ENCODE results near the gene MAFB. TPM values are rescaled to one million over a fixed set of nuclear protein-coding genes. Genes with fewer than 3 reads are reported as not detected.

MAFB gene
- total RNA-seq, 1 experiment from 2014 or later: 0.85 TPM

- H2BK120ac ChIP-seq (ENCODE audit: low read depth, low read length, poor library complexity, severe bottlenecking): no peak overlapping the region
- Mint-ChIP-seq H3K27ac (no peak overlapping the region), H3K4me1 (peaks cover 7 to 10% of the 10 kb centered on the region in 2 experiments), H3K27me3 (ENCODE audit: low read depth) (peaks cover 4% of the 10 kb centered on the region), H3K4me3 (no peak overlapping the region), H3K9me3 (no peaks in the 10 kb centered on the region), H3K36me3 (ENCODE audit: insufficient read depth in 1 of 3, low read depth in 3 of 3) (no peaks in the 10 kb centered on the region; a peak in 1 of 7 replicates)
- no peaks in the 10 kb centered on the region for H4K20me1 ChIP-seq (ENCODE audit: control insufficient read depth, insufficient read depth, insufficient read length)
- no peak overlapping the region for H2BK20ac ChIP-seq (ENCODE audit: low read depth, low read length, poor library complexity, severe bottlenecking)
- no peak overlapping the region for H3K14ac ChIP-seq (ENCODE audit: insufficient read depth, low read length)
- DNase-seq: no peak
- no peaks in the 10 kb centered on the region for H3K27me3 ChIP-seq (ENCODE audit: insufficient read depth, low read length)
- no peak overlapping the region for H2BK12ac ChIP-seq (ENCODE audit: insufficient read length, low read depth, low read length)
- no peak overlapping the region for H4K8ac ChIP-seq (replicated peaks; ENCODE audit: insufficient read length, low read depth, low read length)
- H3K23me2 ChIP-seq (ENCODE audit: insufficient read length, low read depth, low read length, poor library complexity, severe bottlenecking): no peaks in the 10 kb centered on the region
- no peak overlapping the region for H2BK15ac ChIP-seq (ENCODE audit: low read depth, low read length)
- no peak overlapping the region for H3K23ac ChIP-seq (ENCODE audit: insufficient read length, low read depth, low read length)
- H4K91ac ChIP-seq (ENCODE audit: insufficient read length, low read depth, low read length): no peak overlapping the region
- no peak overlapping the region for H3K4me2 ChIP-seq (ENCODE audit: insufficient read depth, insufficient read length, low read length)
- no peaks in the 10 kb centered on the region for H3K79me2 ChIP-seq (ENCODE audit: insufficient read depth, low read length)
- no peak overlapping the region for H3K4ac ChIP-seq (ENCODE audit: low read depth, low read length)
- H2AK5ac ChIP-seq (ENCODE audit: insufficient read length, low read length): no peak overlapping the region
- no peaks in the 10 kb centered on the region for H3K9me3 ChIP-seq (ENCODE audit: control insufficient read depth, low read depth, low read length)
- no peak overlapping the region for H3K27ac ChIP-seq (ENCODE audit: insufficient read length, low read depth, low read length)
- peaks cover 3% of the 10 kb centered on the region; the same call in 1 of the 2 replicates for H3K4me1 ChIP-seq (ENCODE audit: insufficient read depth, low read length)
- no peak overlapping the region for H3T11ph ChIP-seq (ENCODE audit: low read length)
- WGBS (ENCODE audit: extremely low coverage, insufficient read length, low lambda C conversion rate): no CpG with 5 or more reads among the region's 2 CpGs
- no peak overlapping the region for H4K5ac ChIP-seq (ENCODE audit: insufficient read length, low read depth, low read length)
- H3K9ac ChIP-seq (ENCODE audit: extremely low read depth, insufficient read length, low read length): no peak overlapping the region
- H2AFZ ChIP-seq (ENCODE audit: low read length): no peak overlapping the region
- no peak for TF ChIP-seq CTCF (conservative IDR thresholded peaks at IDR 0.05)
- no peak overlapping the region for H2BK5ac ChIP-seq (ENCODE audit: insufficient read length, low read length)
- H3K18ac ChIP-seq (ENCODE audit: insufficient read length, low read depth, low read length): no peak overlapping the region
- no peak overlapping the region for H3K56ac ChIP-seq (ENCODE audit: insufficient read length, low read depth, low read length)
- H3K79me1 ChIP-seq (ENCODE audit: insufficient read depth, low read depth, low read length, poor library complexity, severe bottlenecking): no peaks in the 10 kb centered on the region
Observed at GRCh38 chr20:40651151-40651550, 37.9 kb downstream of the MAFB start.
